Embryonic facial prominence (tissue), 1 donor: Measurements from ENCODE around the gene POMZP3.
"Not testable (repeated sequence)": the region's sequence is repeated elsewhere in the genome, so short reads cannot be mapped to it uniquely, and the experiment has no call there.

Experiments used
- DNase-seq: peaks from one replicate; pipeline ENCODE4 v3.0.0-alpha.2; 2016; ENCODE audit errors: extremely low spot score

Gene POMZP3

GRCh38 chr7:76626989-76627642, at the start of gene POMZP3:
Gene POMZP3 (minus strand): TSS chr7:76627279. CDS start chr7:76626064, 1,215 bp downstream.
- not testable (repeated sequence) for DNase-seq

GRCh38 chr7:76675783-76676182, 48.7 kb upstream of the POMZP3 start:
- DNase-seq, result not testable (repeated sequence)

- DNase-seq, result not testable (repeated sequence)
These were observed 46.3 kb upstream of the POMZP3 start for GRCh38 chr7:76673346-76673745.

- not testable (repeated sequence) for DNase-seq
These were observed 32.1 kb upstream of the POMZP3 start for GRCh38 chr7:76659212-76659611.

- not testable (repeated sequence) for DNase-seq
These were observed 29.3 kb upstream of the POMZP3 start for GRCh38 chr7:76656425-76656824.

- not testable (repeated sequence) for DNase-seq
These were observed 15.5 kb upstream of the POMZP3 start for GRCh38 chr7:76642620-76643019.

- not testable (repeated sequence) for DNase-seq
These were observed 10.1 kb upstream of the POMZP3 start for GRCh38 chr7:76637061-76637691.

GRCh38 chr7:76626581-76626980, 498 bp downstream of the POMZP3 start:
- not testable (repeated sequence) for DNase-seq

- not testable (repeated sequence) for DNase-seq
These were observed 7.5 kb downstream of the POMZP3 start for GRCh38 chr7:76619439-76620190.

GRCh38 chr7:76613783-76614182, 13.3 kb downstream of the POMZP3 start:
- DNase-seq, result not testable (repeated sequence)

- not testable (repeated sequence) for DNase-seq
These were observed 14.8 kb downstream of the POMZP3 start for GRCh38 chr7:76612232-76612631.

- DNase-seq, result not testable (repeated sequence)
These were observed 17.2 kb downstream of the POMZP3 start for GRCh38 chr7:76609864-76610263.

GRCh38 chr7:76608469-76608868, 18.6 kb downstream of the POMZP3 start:
- DNase-seq, result not testable (repeated sequence)

GRCh38 chr7:76606027-76606426, 21.1 kb downstream of the POMZP3 start:
- DNase-seq, result not testable (repeated sequence)

- DNase-seq, result not testable (repeated sequence)
These were observed 26.4 kb downstream of the POMZP3 start for GRCh38 chr7:76600650-76601049.

- DNase-seq, result not testable (repeated sequence)
These were observed 27.0 kb downstream of the POMZP3 start for GRCh38 chr7:76600116-76600482.

GRCh38 chr7:76598590-76599264, 28.4 kb downstream of the POMZP3 start:
- DNase-seq, result not testable (repeated sequence)

- not testable (repeated sequence) for DNase-seq
These were observed 29.8 kb downstream of the POMZP3 start for GRCh38 chr7:76597288-76597687.

GRCh38 chr7:76592694-76593093, 34.4 kb downstream of the POMZP3 start:
- DNase-seq, result not testable (repeated sequence)

GRCh38 chr7:76591602-76592304, 35.3 kb downstream of the POMZP3 start:
- not testable (repeated sequence) for DNase-seq

GRCh38 chr7:76591033-76591432, 36.0 kb downstream of the POMZP3 start:
- DNase-seq, result not testable (repeated sequence)
